ENCODE measurements around the gene LRRC56. TPM values are rescaled to one million over a fixed set of nuclear protein-coding genes. Genes with fewer than 3 reads are reported as not detected.

The LRRC56 gene
- total RNA-seq, 1 experiment from 2014 or later, result 3.4 TPM

DNA sequence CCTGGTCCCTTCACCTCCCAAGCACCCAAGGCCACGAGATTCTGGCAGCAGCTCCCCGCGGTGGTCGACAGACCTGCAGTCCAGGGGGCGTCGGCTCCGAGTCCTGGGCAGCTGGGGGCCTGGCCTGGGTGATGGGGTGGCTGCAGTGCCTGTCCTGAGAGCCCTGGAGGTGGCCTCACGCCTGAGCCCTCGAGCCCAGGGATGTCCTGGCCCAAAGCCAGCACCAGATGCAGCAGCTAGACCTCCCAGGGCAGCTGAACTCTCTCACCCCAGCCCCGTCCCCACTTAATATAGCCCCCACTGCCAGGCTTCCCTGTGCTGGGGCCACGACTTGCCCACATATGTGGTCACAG, 16.6 kb downstream of the LRRC56 start:
- Histone ChIP-seq H4K91ac (ENCODE audit: insufficient read length, low read depth, low read length) (no peak overlapping the region), H3K79me2 (ENCODE audit: insufficient read depth, low read length) (no peaks in the 10 kb centered on the region), H3T11ph (ENCODE audit: low read length) (no peak overlapping the region), H3K56ac (ENCODE audit: insufficient read length, low read depth, low read length) (no peak overlapping the region), H4K20me1 (ENCODE audit: control insufficient read depth, insufficient read depth, insufficient read length) (no peaks in the 10 kb centered on the region), H3K4me2 (ENCODE audit: insufficient read depth, insufficient read length, low read length) (no peak overlapping the region), H3K23ac (ENCODE audit: insufficient read length, low read depth, low read length) (no peak overlapping the region), H3K18ac (ENCODE audit: insufficient read length, low read depth, low read length) (no peak overlapping the region), H3K4ac (ENCODE audit: low read depth, low read length) (no peak overlapping the region), H3K4me1 (ENCODE audit: insufficient read depth, low read length) (no peaks in the 10 kb centered on the region), H3K27ac (ENCODE audit: insufficient read length, low read depth, low read length) (no peak overlapping the region), H2BK12ac (ENCODE audit: insufficient read length, low read depth, low read length) (no peak overlapping the region), H3K14ac (ENCODE audit: insufficient read depth, low read length) (no peak overlapping the region; the same call in 1 of the 2 replicates), H2BK120ac (ENCODE audit: low read depth, low read length, poor library complexity, severe bottlenecking) (no peak overlapping the region), H4K5ac (ENCODE audit: insufficient read length, low read depth, low read length) (no peak overlapping the region), H3K9me3 (ENCODE audit: control insufficient read depth, low read depth, low read length) (no peaks in the 10 kb centered on the region), H2AK5ac (ENCODE audit: insufficient read length, low read length) (no peak overlapping the region), H3K27me3 (ENCODE audit: insufficient read depth, low read length) (peaks cover 5% of the 10 kb centered on the region; the same call in 1 of the 2 replicates), H4K8ac (replicated peaks; ENCODE audit: insufficient read length, low read depth, low read length) (no peak overlapping the region), H3K23me2 (ENCODE audit: insufficient read length, low read depth, low read length, poor library complexity, severe bottlenecking) (peaks cover 7% of the 10 kb centered on the region), H2BK15ac (ENCODE audit: low read depth, low read length) (no peak overlapping the region), H2BK5ac (ENCODE audit: insufficient read length, low read length) (no peak overlapping the region), H2AFZ (ENCODE audit: low read length) (no peak overlapping the region), H3K9ac (ENCODE audit: extremely low read depth, insufficient read length, low read length) (no peak overlapping the region), H3K79me1 (ENCODE audit: insufficient read depth, low read depth, low read length, poor library complexity, severe bottlenecking) (no peaks in the 10 kb centered on the region), H2BK20ac (ENCODE audit: low read depth, low read length, poor library complexity, severe bottlenecking) (no peak overlapping the region)
- H3K27ac Mint-ChIP-seq, result no peak overlapping the region
- TF ChIP-seq, protein P1, sequence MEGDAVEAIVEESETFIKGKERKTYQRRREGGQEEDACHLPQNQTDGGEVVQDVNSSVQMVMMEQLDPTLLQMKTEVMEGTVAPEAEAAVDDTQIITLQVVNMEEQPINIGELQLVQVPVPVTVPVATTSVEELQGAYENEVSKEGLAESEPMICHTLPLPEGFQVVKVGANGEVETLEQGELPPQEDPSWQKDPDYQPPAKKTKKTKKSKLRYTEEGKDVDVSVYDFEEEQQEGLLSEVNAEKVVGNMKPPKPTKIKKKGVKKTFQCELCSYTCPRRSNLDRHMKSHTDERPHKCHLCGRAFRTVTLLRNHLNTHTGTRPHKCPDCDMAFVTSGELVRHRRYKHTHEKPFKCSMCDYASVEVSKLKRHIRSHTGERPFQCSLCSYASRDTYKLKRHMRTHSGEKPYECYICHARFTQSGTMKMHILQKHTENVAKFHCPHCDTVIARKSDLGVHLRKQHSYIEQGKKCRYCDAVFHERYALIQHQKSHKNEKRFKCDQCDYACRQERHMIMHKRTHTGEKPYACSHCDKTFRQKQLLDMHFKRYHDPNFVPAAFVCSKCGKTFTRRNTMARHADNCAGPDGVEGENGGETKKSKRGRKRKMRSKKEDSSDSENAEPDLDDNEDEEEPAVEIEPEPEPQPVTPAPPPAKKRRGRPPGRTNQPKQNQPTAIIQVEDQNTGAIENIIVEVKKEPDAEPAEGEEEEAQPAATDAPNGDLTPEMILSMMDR (conservative IDR thresholded peaks at IDR 0.05), result no peak
- peaks cover 3 to 8% of the 10 kb centered on the region in 2 experiments for H3K4me1 Mint-ChIP-seq
- H3K27me3 Mint-ChIP-seq (ENCODE audit: low read depth), result peaks cover 32% of the 10 kb centered on the region
- H3K9me3 Mint-ChIP-seq, result no peaks in the 10 kb centered on the region; a peak in 2 of 5 replicates
- no peak overlapping the region for H3K4me3 Mint-ChIP-seq
- no peak for DNase-seq
- no CpG with 5 or more reads among the region's 11 CpGs for WGBS (ENCODE audit: extremely low coverage, insufficient read length, low lambda C conversion rate)
- peaks cover 0 to 2% (median 0%) of the 10 kb centered on the region in 3 experiments; a peak in 4 of 7 replicates for H3K36me3 Mint-ChIP-seq (ENCODE audit: insufficient read depth in 1 of 3, low read depth in 3 of 3)
